Ramos (cell line): ENCODE data around the gene PIGN.

ENCODE experiments used
- in situ Hi-C: fragments of 300-500 bp; cut with MboI; formaldehyde crosslinking; loops from one replicate; pipeline ENCODE4 v1.14.3; 2022; ENCODE audit warnings: low sequenced_read_pairs; ENCODE audit not compliant: unreplicated experiment

Gene PIGN, protein sequence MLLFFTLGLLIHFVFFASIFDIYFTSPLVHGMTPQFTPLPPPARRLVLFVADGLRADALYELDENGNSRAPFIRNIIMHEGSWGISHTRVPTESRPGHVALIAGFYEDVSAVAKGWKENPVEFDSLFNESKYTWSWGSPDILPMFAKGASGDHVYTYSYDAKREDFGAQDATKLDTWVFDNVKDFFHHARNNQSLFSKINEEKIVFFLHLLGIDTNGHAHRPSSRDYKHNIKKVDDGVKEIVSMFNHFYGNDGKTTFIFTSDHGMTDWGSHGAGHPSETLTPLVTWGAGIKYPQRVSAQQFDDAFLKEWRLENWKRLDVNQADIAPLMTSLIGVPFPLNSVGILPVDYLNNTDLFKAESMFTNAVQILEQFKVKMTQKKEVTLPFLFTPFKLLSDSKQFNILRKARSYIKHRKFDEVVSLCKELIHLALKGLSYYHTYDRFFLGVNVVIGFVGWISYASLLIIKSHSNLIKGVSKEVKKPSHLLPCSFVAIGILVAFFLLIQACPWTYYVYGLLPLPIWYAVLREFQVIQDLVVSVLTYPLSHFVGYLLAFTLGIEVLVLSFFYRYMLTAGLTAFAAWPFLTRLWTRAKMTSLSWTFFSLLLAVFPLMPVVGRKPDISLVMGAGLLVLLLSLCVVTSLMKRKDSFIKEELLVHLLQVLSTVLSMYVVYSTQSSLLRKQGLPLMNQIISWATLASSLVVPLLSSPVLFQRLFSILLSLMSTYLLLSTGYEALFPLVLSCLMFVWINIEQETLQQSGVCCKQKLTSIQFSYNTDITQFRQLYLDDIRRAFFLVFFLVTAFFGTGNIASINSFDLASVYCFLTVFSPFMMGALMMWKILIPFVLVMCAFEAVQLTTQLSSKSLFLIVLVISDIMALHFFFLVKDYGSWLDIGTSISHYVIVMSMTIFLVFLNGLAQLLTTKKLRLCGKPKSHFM

DNA sequence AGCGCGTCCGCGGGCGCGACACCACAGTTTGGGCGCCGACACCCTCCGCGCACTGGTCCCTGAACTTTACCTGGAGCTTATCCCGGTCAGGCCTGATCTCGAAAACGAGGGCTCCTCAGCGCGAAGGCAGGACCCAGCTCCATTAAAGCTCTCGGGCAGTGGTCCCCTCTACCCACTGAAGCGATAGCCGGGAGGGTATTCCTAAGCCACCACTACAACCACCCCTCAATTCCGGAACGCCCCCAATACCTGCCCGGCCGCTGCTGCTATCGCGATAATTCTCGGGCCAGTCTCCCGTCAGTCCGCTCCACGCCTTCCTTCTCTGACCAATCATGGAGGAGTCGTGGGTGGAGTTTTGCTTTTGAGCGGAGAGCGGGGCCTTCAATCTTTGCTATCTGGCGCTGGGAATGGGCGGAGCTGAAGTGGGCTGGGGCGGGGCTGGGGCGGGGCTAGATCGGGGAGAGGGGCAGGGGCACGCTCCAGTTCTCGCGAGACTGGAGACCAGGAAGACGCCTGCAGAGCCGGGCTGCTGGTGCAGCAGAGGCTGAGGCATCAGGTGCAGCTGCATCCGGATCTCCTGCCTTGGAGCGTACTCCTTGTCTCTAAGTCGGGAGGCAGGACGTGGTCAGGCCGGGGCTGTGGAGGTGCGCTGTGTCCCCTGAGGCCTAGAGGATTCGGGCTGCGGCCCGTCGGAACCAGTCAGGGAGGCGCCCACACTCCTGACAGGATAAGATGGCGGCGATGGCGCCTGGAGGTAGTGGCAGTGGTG lies at the start of gene PIGN, which contains the start of gene RELCH:
Gene PIGN (minus strand): TSS at position 283 of the 769 bp plus-strand sequence. CDS start 25,703 bp downstream, outside the sequence.
Gene RELCH (plus strand): TSS at position 482 of the 769 bp plus-strand sequence. CDS start 251 bp downstream, at position 733.
- in situ Hi-C loops = no loop called here

DNA sequence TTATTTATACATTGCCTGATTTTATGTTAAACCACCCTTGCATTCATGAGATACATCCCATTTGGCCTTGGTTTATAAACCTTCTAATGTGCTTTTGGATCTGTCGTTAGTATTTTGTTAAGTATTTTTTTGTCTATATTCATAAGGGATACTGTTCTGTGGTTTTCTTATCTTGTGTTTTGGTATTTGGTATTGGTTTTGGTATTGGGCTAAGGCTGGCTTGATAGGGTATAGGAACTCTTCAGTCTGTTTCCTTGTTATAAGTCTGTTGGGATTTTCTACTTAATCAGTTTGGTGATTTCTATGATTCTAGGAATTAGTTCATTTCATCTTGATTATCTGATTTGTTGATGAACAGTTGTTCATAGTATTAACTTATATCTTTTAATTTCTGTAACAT lies 49.4 kb upstream of the PIGN start:
- in situ Hi-C loops = no loop called here

DNA sequence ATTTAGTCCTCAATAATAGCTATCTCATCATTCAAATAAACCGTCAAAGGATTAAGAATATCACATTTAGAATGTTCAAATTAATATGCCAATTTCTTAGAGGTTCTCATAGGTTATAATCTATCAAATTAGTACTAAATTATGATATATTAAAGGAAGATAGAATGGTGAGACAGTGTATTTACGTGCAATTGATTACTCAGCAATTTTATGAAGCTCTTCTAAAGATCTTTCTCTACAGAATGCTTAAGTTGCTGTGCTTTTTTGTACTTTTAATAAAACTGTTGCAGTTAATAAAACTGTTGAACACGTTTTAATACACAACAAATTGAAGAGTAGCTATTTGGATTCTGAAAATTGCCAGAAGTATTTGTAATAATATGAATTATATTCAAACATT lies 39.2 kb upstream of the PIGN start:
- in situ Hi-C loops = no loop called here

DNA sequence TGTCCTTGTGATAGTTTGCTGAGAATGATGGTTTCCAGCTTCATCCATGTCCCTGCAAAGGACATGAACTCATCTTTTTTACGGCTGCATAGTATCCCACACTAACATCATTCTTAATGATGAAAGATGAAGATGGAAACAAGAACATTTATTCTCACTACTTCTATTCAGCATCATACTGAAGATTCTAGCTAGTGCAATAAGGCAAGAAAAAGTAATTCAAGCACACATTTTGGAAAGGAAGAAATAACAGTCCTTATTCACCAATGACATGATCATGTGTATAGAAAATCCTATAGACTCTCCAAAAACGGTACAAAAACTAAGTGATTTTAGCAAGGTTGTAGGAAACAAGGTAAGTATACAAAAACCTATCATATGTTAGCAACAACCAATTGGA lies 37.4 kb upstream of the PIGN start:
- in situ Hi-C loops = no loop called here

DNA sequence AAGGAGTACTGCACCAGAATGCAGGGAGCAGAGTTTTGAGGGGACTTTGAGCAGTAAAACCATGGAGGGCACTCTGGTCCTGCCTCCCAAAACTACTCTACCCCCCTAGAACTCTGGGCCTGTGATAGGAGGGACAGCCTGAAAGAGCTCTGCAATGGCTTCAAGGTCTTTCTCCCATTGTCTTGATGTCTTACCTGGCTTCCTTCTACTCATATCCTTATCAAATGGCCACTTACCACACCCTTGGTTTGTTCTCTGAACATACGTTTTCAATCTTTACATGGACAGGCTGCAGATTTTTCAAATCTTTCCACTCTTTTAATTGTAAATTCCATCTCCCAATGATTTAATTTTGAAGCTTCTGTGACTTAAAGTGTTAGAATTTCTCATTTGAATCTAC lies 27.9 kb upstream of the PIGN start:
- in situ Hi-C loops = no loop called here

DNA sequence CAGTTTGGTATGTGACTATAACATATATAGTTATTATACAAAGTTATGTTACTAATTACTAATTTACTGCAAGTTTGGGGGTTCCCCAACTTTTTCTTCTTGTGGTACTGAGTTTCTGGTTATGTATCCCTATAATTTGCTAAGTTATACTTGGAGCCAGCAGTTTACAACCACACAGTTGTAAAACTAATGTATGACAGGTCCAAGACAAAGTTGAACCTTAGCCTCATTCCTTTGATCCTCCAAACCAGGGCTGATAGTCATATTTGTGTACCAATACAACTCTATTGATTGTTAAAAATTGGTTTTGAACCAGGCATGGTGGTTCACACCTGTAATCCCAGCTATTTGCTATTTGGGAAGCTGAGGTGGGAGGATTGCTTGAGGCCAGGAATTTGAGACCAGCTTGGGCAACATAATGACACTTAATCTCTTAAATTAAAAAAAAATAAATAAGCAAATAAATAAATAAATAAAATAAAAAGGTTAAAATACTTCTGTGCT lies 24.5 kb upstream of the PIGN start:
- in situ Hi-C loops = no loop called here

DNA sequence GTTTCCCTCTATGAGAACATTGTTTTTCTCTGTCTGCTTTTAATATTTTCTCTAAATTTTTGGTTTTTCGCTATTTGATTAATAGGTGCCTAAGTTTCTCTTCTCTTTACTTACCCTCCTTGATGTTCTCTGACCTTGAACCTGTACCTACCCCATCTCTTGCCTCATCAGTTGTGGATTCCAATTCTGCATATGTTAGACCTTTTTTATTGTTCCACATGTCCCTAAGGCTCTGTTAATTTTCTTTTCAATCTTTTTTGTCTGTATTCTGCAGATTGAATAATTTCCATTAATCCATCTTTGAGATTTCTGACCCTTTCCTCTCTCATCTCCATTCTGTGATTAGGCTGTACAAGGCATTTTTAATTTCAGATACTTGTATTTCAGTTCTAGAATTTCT lies 23.3 kb upstream of the PIGN start:
- in situ Hi-C loops = no loop called here

DNA sequence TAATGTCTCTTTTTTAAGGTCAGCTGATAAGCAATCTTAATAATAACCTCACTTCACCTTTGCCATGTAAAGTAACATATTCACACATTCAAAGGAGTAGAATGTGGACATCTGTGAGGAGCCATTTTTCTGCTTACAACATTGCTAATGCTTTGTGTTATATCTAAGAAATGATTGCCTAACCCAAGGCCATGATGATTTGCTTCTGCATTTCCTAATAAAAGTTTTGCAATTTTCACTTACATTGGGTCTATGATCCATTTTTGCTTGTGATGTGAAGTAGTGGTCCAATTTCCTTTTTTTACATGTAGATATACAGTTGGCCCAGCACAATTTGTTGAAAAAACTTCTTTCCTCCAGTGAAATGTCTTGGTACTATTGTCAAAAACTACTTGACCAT lies 22.2 kb upstream of the PIGN start:
- in situ Hi-C loops = no loop called here

DNA sequence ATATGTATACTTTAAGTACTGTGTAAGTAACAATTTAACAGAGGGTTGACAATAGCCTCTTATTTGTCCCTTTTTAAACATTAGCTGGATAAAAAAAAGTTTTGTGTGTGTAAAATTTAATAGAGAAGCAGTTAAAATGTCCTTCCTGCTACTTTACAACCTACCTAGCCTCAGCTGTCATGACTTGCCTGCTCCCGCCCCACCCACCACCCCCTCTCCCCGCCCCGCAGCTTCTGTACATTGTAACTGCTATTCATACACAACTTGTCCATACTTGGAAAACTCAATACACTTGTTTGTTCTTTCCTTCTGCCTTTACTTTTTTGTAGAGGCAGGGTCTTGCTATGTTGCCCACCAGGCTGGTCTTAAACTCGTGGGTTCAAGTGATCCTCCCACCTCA lies 19.7 kb upstream of the PIGN start:
- in situ Hi-C loops = no loop called here

DNA sequence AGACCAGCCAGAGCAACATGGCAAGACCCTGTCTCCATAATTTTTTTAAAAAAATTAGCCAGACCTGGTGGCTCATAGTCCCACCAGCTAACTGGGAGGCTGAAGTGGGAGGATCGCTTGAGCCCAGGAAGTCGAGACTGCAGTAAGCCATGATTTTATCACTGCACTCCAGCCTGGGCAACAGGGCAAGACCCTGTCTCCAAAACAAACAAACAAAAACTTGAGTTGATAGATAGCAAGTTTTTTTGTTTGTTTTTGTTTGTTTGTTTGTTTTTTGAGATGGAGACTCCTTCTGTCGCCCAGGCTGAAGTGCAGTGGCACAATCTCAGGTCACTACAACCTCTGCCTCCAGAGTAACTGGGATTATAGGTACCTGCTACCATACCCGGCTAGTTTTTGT lies 19.0 kb upstream of the PIGN start:
- in situ Hi-C loops = no loop called here

DNA sequence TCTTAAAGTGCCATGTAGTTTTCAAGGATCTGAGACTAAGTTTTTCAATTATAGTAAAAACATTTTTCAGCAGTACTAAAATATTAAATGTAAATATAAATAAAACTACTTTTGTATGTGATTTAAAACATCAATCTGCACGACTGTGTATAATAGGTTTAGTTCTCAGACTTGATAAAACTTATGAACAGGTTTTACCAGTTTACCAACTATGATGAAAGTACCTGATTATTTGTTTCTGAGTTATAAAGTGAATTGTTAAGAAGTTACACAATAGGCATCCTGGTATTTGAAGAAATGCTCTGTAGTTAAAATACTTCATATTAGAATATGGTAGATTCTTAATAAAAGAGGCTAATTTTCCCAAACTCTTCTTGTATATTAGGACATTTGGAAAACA lies 15.0 kb upstream of the PIGN start:
- in situ Hi-C loops = no loop called here

DNA sequence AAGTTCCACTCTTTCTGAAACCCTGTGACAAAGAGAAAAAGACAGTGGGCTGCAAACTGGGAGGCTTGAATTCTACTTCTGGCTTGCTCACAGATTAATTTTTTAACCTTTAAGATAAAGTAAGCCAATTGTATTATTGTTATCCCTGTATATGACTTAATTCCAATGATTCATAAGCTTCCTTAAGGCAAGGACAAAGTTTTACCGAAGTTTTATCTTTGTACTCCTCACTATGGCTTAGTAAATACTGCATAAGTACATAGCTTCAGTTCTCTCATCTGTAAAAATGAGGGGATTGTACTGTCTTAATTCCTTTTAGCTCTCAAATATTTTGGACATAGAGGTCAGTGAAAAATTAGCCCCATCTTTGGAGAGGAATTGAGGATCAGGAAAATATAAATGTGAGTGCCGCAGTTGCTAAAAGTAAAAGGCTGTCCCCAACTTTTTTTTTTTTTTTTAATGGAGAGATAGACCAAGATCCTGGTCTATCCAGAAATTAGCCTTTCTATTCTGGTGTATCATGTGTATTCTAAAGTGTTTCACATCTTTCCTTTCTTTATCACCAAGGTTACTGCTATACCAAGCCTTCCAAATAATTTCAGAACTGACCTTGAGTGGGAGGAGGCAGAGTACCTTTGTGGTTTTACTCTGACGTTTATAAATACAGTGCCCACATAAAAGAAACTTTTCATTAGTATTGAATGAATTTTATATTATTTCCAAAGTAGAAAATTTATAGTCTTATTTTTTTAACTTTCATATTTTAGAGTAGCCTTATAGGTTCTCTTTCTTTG lies 13.5 kb upstream of the PIGN start:
- in situ Hi-C loops = no loop called here

DNA sequence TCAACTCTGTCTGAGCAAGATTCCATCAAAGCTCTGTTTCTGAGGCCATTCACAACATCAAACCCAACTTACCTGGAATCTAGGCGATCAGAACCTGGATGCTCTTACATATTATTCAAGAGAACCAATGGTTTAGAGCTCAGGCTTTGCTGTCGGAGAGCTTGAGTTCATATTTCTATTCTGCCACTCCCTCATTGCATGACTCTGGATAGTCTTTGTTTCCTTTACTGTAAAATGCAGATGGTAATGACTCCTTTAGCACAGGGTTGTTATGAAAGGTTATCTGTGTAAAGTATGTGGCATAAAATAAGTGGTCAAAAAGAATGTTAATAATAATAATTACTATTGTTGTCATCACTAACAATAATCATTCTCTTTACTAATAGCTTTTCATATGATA lies 12.8 kb upstream of the PIGN start:
- in situ Hi-C loops = no loop called here

DNA sequence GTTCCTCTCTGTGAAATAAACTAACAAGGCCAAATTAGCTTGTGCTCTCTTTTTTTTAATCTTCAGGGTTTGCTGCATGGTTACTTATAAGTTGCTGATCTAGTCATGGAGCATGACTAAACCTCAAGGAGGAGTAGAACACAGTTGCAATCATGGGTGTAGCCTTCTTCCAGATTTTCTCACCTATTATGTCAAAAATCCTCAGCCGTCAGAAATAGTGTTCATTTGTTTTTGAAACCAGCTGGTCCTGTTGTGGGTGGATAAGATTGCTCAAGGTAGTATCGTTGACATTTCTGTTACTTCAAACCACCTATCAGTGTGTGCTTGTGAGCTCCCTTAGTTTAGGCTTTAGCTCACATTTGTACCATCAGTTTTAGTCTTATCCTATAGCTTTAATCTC lies 11.4 kb upstream of the PIGN start:
- in situ Hi-C loops = no loop called here

DNA sequence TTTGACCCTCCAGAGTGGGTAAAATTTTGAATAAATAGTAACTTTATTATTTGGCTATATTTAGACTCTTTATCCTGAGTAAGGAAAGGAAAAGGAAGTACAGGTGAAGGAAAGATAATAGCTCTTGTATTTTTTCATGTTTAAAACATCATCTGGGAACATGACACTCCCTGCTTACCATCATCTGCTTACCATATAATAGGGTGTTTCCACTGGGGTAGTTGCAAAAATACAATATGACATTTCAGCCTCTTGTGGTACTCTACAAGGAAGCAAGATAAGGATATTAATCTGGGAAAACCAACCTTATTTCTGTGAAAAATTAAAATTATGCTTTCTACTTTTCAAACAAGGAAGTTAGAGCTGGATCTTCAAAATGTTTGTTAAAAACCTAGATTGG lies 10.1 kb upstream of the PIGN start:
- in situ Hi-C loops = no loop called here

DNA sequence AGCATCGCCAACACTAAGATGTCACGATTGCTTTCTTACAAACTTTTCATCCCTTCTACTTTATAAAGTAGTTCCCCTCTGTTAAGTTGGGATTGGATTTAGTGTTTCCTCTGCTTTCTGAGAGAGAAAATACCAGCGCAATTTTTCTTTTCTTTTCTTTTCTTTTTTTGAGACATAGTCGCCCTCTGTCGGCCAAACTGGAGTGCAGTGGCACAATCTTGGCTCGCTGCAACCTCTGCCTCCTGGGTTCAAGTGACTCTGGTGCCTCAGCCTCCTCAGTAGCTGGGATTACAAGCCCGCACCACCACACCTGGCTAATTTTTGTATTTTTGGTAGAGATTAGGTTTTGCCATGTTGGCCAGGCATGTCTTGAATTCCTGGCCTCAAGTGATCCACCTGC lies 9.2 kb upstream of the PIGN start:
- in situ Hi-C loops = no loop called here

DNA sequence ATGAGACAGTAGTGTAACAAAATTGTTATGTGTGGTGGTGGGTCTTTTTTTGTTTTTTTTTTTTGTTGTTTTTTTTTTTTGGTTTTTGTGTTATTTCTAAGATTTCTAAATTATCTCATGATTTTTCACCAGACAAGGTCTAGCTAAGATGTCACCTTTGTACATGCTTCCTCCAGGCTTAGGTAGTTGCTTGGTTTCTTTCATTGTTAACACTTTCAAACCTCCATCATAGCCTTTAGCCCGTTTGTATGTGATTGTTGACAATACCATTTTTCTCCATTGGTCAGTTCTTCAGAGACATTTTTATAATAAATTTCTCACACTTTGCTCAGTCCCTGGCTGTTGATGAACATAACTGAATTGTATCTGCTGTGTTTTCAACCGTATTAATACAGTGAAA lies 2.4 kb upstream of the PIGN start:
- in situ Hi-C loops = no loop called here

DNA sequence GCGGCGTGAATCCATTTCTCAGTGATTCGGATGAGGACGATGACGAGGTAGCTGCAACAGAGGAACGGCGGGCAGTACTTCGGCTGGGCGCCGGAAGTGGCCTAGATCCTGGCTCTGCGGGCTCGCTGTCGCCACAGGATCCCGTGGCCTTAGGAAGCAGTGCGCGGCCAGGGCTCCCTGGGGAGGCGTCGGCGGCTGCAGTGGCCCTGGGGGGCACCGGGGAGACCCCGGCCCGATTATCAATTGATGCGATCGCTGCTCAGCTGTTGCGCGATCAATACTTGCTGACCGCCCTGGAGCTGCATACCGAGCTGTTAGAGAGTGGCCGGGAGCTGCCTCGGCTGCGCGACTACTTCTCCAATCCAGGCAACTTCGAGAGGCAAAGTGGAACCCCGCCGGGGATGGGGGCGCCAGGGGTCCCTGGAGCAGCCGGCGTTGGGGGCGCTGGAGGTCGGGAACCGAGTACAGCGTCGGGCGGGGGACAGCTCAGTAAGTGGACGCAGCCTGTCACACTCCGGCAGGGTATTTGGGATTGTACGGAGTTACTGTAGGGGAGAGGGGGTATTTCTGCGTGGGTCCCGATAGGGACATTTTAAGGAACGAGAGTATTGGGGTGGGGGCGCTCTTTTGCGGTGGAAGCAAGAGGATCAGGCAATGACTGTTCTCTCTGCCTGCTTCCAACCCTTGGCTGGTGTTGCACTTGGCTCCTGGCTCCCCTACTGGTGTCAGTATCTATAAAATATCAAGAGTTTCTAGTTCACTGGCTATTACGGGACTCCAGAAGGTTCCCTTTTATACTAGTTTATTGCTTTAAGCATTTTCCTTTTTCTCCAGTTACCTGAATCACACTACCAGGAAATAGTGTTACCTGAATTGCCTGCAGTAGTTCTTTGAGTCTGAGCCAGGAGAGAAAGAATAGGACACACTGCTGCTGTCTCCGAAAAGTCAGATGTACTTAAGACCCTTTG lies 971 bp upstream of the PIGN start:
- in situ Hi-C loops = no loop called here

DNA sequence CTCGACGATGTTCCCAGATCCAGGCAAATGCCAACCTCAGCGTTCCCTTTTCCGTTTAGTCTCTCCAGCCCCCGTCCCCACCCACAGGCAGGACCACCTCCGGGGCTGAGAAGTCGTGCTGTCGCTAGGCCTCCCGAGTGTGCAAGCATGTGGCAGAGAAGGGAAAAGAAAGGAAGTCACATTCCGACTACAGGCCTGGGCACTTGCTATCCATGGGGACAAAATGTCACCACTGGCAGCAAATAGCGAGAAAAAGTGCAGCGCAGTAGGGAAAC lies 420 bp downstream of the PIGN start:
- in situ Hi-C loops = no loop called here
